H1 (cell line): ENCODE data around the gene BCL7B. TPM values are rescaled to one million over a fixed set of nuclear protein-coding genes. Genes with fewer than 3 reads are reported as not detected.

ENCODE experiments used
- BCL11A ChIP-seq, 2 experiments: IDR thresholded peaks; one replicate each; pipeline ENCODE4 v1.6.1; 2011; ENCODE audit warnings: low read depth in 2 of 2, low read length in 2 of 2, mild to moderate bottlenecking in 2 of 2
- EP300 ChIP-seq, 2 experiments: IDR thresholded peaks; 1 replicate in 1 of 2; 2 replicates in 1 of 2; pipeline ENCODE4 v1.6.1; 2011 to 2012; ENCODE audit warnings: low read depth in 2 of 2, low read length in 2 of 2, mild to moderate bottlenecking in 2 of 2, borderline replicate concordance in 1 of 2, inconsistent platforms in 1 of 2, moderate library complexity in 1 of 2
- RAD21 ChIP-seq, 2 experiments: IDR thresholded peaks in 1 of 2; conservative IDR thresholded peaks in 1 of 2; 2 replicates each; pipeline ENCODE4 v1.6.1; 2011; ENCODE audit warnings: low read depth in 2 of 2, low read length in 2 of 2, improper control_type of control experiment in 1 of 2, inconsistent platforms in 1 of 2, mild to moderate bottlenecking in 1 of 2, moderate library complexity in 1 of 2
- polyA plus RNA-seq, 7 experiments: library from polyadenylated mRNA; depleted of rRNA in 3 of 7; stranded (reverse) in 5 of 7; unstranded in 2 of 7; fragments of >200 nt in 5 of 7; fragments of 200-250 nt in 2 of 7; gene quantifications; 1 replicate in 5 of 7; 2 replicates in 1 of 7; 4 replicates in 1 of 7; pipeline versions ENCODE4 v1.2.1 to v1.2.3, GENCODE V29; 2011 to 2013; ENCODE audit warnings: missing spikeins in 2 of 7, mixed read lengths in 2 of 7
- total RNA-seq: library from RNA; stranded (reverse); fragmentation: NEBNext Ultra II Directional; extraction: Animal tissue kit (Norgen Biotek cat#: 25700); gene quantifications from 2 replicates; pipeline ENCODE4 v1.2.1, GENCODE V29; 2021

Gene BCL7B
- total and polyA plus RNA-seq, 2 of the 8 experiments (the other 6 are each of a cell fraction or from before 2014, with no cell fraction given): 24.9 to 44.6 TPM

GRCh38 chr7:73586911-73587310, 29.4 kb upstream of the BCL7B start (continued):
- TF ChIP-seq BCL11A (IDR thresholded peaks at IDR 0.05; ENCODE audit: low read depth in 2 of 2, low read length in 2 of 2) (no peak), EP300 (IDR thresholded peaks at IDR 0.05; ENCODE audit: borderline replicate concordance in 1 of 2, low read depth in 2 of 2, low read length in 2 of 2) (no peak), RAD21 (IDR thresholded peaks at IDR 0.05 in 1 of 2, conservative IDR thresholded peaks at IDR 0.05 in 1 of 2; ENCODE audit: low read depth in 2 of 2, low read length in 2 of 2) (no peak)
